ENCODE measurements around the gene TMEM86B. TPM values are rescaled to one million over a fixed set of nuclear protein-coding genes. Genes with fewer than 3 reads are reported as not detected.

TMEM86B gene
- total RNA-seq = 10 to 100 TPM in 2 of 5 donors, 1 to 10 TPM in 2, under 1 TPM in 1; 0.29 to 47.8 (median 4.9) TPM
- polyA plus RNA-seq = 10 to 100 TPM in 2 of 3 donors, 1 to 10 TPM in 1; 9.1 to 12.4 (median 10.4) TPM
- long read RNA-seq, donor 1, partial matches to known transcripts = 0 of 3 reads
- long read RNA-seq, donor 1, other reads (novel, unspliced or antisense) = 0 of 3 reads
- long read RNA-seq, donor 2, partial matches to known transcripts = 0 of 6 reads
- long read RNA-seq, donor 2, other reads (novel, unspliced or antisense) = 0 of 6 reads
- long read RNA-seq, donor 3, transcript TMEM86B-203 (2 exons, 1,508 nt) = major isoform, 7 of 12 reads
- long read RNA-seq, donor 3, partial matches to known transcripts = 0 of 12 reads
- long read RNA-seq, donor 3, other reads (novel, unspliced or antisense) = 0 of 12 reads
- long read RNA-seq, donor 4 = 0 reads
- long read RNA-seq, donor 5, partial matches to known transcripts = 0 of 5 reads
- long read RNA-seq, donor 5, other reads (novel, unspliced or antisense) = 0 of 5 reads
- long read RNA-seq, donor 6, transcript TMEM86B-201 (3 exons, 1,637 nt) = minor isoform, 14 of 34 reads
- long read RNA-seq, donor 6, transcript TMEM86B-202 (1 exons, 2,034 nt) = minor isoform, 5 of 34 reads
- long read RNA-seq, donor 6, transcript TMEM86B-203 (2 exons, 1,508 nt) = major isoform, 15 of 34 reads
- long read RNA-seq, donor 6, partial matches to known transcripts = 0 of 34 reads
- long read RNA-seq, donor 6, other reads (novel, unspliced or antisense) = 0 of 34 reads
- long read RNA-seq, donor 7, partial matches to known transcripts = 0 of 1 reads
- long read RNA-seq, donor 7, other reads (novel, unspliced or antisense) = 0 of 1 reads
- long read RNA-seq, donor 8, transcript TMEM86B-203 (2 exons, 1,508 nt) = minor isoform, 6 of 18 reads
- long read RNA-seq, donor 8, transcript TMEM86B-201 (3 exons, 1,637 nt) = major isoform, 8 of 18 reads
- long read RNA-seq, donor 8, partial matches to known transcripts = 0 of 18 reads
- long read RNA-seq, donor 8, other reads (novel, unspliced or antisense) = 0 of 18 reads
- long read RNA-seq, donor 9, transcript TMEM86B-202 (1 exons, 2,034 nt) = major isoform, 5 of 11 reads
- long read RNA-seq, donor 9, partial matches to known transcripts = 0 of 11 reads
- long read RNA-seq, donor 9, other reads (novel, unspliced or antisense) = 0 of 11 reads
- long read RNA-seq, donor 10, transcript TMEM86B-203 (2 exons, 1,508 nt) = major isoform, 8 of 10 reads
- long read RNA-seq, donor 10, partial matches to known transcripts = 0 of 10 reads
- long read RNA-seq, donor 10, other reads (novel, unspliced or antisense) = 0 of 10 reads

GRCh38 chr19:55228403-55229031 lies at the start of gene TMEM86B:
TMEM86B (minus strand) TSS chr19:55228763; CDS start chr19:55228741, 22 bp downstream.
- intact Hi-C loops (cut with DNase I; ENCODE audit: low total_unique reads) = no loop called here
- no peaks in the 10 kb centered on the region for H3K27me3 ChIP-seq
- H3K27ac ChIP-seq = peak within 1 kb of the TSS; percentile 56 to 78 (median 70)
- TF ChIP-seq CTCF (IDR thresholded peaks at IDR 0.05) (no peak), POLR2AphosphoS5 (IDR thresholded peaks at IDR 0.05) (peak in 2 of 3 donors; percentile 12 to 54)
- H3K4me1 ChIP-seq = peaks cover 7 to 28% (median 17%) of the 10 kb centered on the region in 4 donors
- WGBS, 5 donors = 47 to 65% (median 56%) methylated on average over 8 to 12 of the region's 12 CpGs
- DNase-seq = peak; percentile 58 to 85
- H3K4me3 ChIP-seq = peak within 1 kb of the TSS in 1 of 4 donors; percentile 4
- no peaks in the 10 kb centered on the region for H3K9me3 ChIP-seq
- H3K36me3 ChIP-seq = peaks cover 42 to 87% (median 82%) of the 10 kb centered on the region in 4 donors

DNA sequence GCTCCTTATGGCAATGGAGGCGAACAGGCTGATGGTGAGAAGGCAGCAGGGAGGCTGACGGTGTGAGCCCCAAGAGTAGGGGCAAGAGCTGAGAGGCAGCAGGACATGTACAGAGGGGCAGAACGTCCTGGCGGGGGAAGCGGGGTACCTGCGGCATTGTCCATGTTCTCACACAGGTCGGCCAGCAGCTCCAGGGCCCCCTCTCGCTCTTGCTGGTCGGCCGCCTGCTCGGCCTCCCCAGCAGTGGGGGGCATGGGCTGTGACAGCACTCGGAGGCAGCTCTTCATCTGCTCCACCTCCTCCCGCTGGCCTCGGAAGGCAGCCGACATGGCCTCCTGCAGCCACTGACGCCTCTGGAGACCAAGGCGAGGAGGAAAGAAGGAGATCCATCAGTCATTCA lies 48.9 kb upstream of the TMEM86B start:
- DNase-seq = no peak
- Histone ChIP-seq H3K9me3 (no peaks in the 10 kb centered on the region), H3K27me3 (peaks cover 0 to 3% (median 0%) of the 10 kb centered on the region in 3 donors), H3K4me3 (no peak overlapping the region), H3K4me1 (peaks cover 14 to 33% (median 18%) of the 10 kb centered on the region in 4 donors), H3K27ac (no peak overlapping the region), H3K36me3 (peaks cover 16 to 57% (median 53%) of the 10 kb centered on the region in 4 donors)
- 89 to 95% (median 92%) methylated on average over 9 to 17 of the region's 17 CpGs for WGBS, 5 donors
- TF ChIP-seq CTCF (IDR thresholded peaks at IDR 0.05) = no peak
- no peak for TF ChIP-seq POLR2A (IDR thresholded peaks at IDR 0.05)
- no peak for TF ChIP-seq POLR2AphosphoS5 (IDR thresholded peaks at IDR 0.05)
- TF ChIP-seq EP300 (IDR thresholded peaks at IDR 0.05) = no peak
- intact Hi-C loops (cut with DNase I; ENCODE audit: low total_unique reads) = no loop called here

GRCh38 chr19:55276720-55277430 lies 48.3 kb upstream of the TMEM86B start:
- peaks cover 20 to 64% (median 60%) of the 10 kb centered on the region in 4 donors for H3K36me3 ChIP-seq
- no peaks in the 10 kb centered on the region for H3K27me3 ChIP-seq
- DNase-seq = no peak
- no peaks in the 10 kb centered on the region for H3K9me3 ChIP-seq
- 81 to 93% (median 89%) methylated on average over 14 to 15 of the region's 15 CpGs for WGBS, 5 donors
- no peak overlapping the region for H3K4me3 ChIP-seq
- TF ChIP-seq POLR2AphosphoS5 (IDR thresholded peaks at IDR 0.05) (no peak), CTCF (IDR thresholded peaks at IDR 0.05) (no peak), POLR2A (IDR thresholded peaks at IDR 0.05) (no peak), EP300 (IDR thresholded peaks at IDR 0.05) (no peak)
- H3K4me1 ChIP-seq = peaks cover 14 to 33% (median 18%) of the 10 kb centered on the region in 4 donors
- intact Hi-C loops (cut with DNase I; ENCODE audit: low total_unique reads) = no loop called here
- no peak overlapping the region for H3K27ac ChIP-seq
